RWPE1 (cell line): ENCODE results near the gene ARID3A.

Experiments used
- CTCF ChIA-PET: fragments of 350-600 bp; sonication (Branson Sonifier 250); formaldehyde crosslinking; extraction: SDS; loops from one replicate; lab custom pipeline; 2021; lab: Yijun Ruan, JAX
- POLR2A ChIA-PET: fragments of 400-600 bp; formaldehyde crosslinking; extraction: SDS; loops from one replicate; lab custom pipeline; 2020; ENCODE audit warnings: antibody characterized with exemption; ENCODE audit not compliant: low non-redundant PET; lab: Yijun Ruan, JAX
- DNase-seq: peaks from one replicate; pipeline ENCODE4 v3.0.0; 2012; ENCODE audit warnings: low spot score
- H3K27ac ChIP-seq: fragments of 450-650 bp; 2 replicates; pipeline ENCODE4 v1.5.1; 2017
- CTCF ChIP-seq: fragments of 450-650 bp; conservative IDR thresholded peaks from 2 replicates; pipeline ENCODE4 v1.5.1; 2017; ENCODE audit warnings: low read depth, mild to moderate bottlenecking

Gene ARID3A

GRCh38 chr19:899336-900042, 26.3 kb upstream of the ARID3A start:
- POLR2A ChIA-PET: no interaction called here
- H3K27ac ChIP-seq: peak overlapping the region; percentile 59
- CTCF ChIA-PET: no interaction called here
- no peak for TF ChIP-seq CTCF
- no peak for DNase-seq

- no peak for TF ChIP-seq CTCF
- peak overlapping the region; percentile 59 for H3K27ac ChIP-seq
- ChIA-PET POLR2A (no interaction called here), CTCF (no interaction called here)
- no peak for DNase-seq
These were observed 25.9 kb upstream of the ARID3A start for GRCh38 chr19:900043-900301.

- peak overlapping the region; percentile 59 for H3K27ac ChIP-seq
- TF ChIP-seq CTCF: no peak
- peak; percentile 82 for DNase-seq
- CTCF ChIA-PET: no interaction called here
- POLR2A ChIA-PET: no interaction called here
These were observed 25.3 kb upstream of the ARID3A start for GRCh38 chr19:900302-901111.

- TF ChIP-seq CTCF: no peak
- ChIA-PET POLR2A (interaction anchor here (0.6 kb wide), 1 partner anchor 9 kb away, joined by 3 read pairs; no protein-coding TSS in a partner anchor), CTCF (interaction anchor here (0.6 kb wide), 1 partner anchor 37 kb away, joined by 5 read pairs; no protein-coding TSS in a partner anchor)
- H3K27ac ChIP-seq: peak overlapping the region; percentile 59
- DNase-seq: no peak
These were observed 24.4 kb upstream of the ARID3A start for GRCh38 chr19:901216-902092.

- CTCF ChIA-PET: interaction anchor here (0.6 kb wide), 1 partner anchor 38 kb away, joined by 5 read pairs; no protein-coding TSS in a partner anchor
- DNase-seq: no peak
- H3K27ac ChIP-seq: peak overlapping the region; percentile 59
- TF ChIP-seq CTCF: no peak
- POLR2A ChIA-PET: interaction anchor here (0.6 kb wide), 1 partner anchor 8 kb away, joined by 3 read pairs; no protein-coding TSS in a partner anchor
These were observed 23.8 kb upstream of the ARID3A start for GRCh38 chr19:902093-902370.
